ENCODE measurements around the gene CUX1.

DNA sequence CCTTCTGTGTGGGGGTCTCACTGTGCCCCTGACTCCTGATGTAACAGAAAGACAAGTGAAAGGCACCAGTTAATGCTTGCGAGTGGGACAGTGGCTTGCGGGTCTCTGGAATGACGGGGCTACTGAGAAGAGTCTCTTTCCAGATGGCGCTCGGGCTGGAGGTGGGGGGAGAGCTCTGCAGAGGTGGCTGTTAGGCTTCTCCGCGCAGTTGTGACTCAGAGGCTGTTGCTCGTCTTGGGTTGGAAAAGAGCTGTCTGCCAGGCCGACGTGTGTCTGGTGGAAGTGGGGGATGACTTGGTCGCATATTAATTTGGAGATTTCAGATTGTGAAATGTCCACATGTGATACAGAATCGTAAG, 441.3 kb downstream of the CUX1 start:
- TF ChIP-seq, protein P1, sequence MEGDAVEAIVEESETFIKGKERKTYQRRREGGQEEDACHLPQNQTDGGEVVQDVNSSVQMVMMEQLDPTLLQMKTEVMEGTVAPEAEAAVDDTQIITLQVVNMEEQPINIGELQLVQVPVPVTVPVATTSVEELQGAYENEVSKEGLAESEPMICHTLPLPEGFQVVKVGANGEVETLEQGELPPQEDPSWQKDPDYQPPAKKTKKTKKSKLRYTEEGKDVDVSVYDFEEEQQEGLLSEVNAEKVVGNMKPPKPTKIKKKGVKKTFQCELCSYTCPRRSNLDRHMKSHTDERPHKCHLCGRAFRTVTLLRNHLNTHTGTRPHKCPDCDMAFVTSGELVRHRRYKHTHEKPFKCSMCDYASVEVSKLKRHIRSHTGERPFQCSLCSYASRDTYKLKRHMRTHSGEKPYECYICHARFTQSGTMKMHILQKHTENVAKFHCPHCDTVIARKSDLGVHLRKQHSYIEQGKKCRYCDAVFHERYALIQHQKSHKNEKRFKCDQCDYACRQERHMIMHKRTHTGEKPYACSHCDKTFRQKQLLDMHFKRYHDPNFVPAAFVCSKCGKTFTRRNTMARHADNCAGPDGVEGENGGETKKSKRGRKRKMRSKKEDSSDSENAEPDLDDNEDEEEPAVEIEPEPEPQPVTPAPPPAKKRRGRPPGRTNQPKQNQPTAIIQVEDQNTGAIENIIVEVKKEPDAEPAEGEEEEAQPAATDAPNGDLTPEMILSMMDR (conservative IDR thresholded peaks at IDR 0.05 in 1 of 2, IDR thresholded peaks at IDR 0.05 in 1 of 2; ENCODE audit: low read depth in 1 of 2, low read length in 2 of 2), result no peak
- TF ChIP-seq EZH2 (IDR thresholded peaks at IDR 0.05; ENCODE audit: low read length, missing control alignments), result no peak

Measured in fibroblast of lung (primary cell).